OCI-LY3 (cell line): ENCODE data around the gene SPATA2L.

ENCODE experiments used
- EZH2phosphoT487 ChIP-seq: fragments of 200-600 bp; shearing (Covaris generic); IDR thresholded peaks from 2 replicates; pipeline ENCODE4 v1.6.1; 2018; ENCODE audit warnings: antibody characterized with exemption, mixed run types, low read depth
- TF ChIP-seq, protein P1 (sequence below): fragments of 200-600, 300-600 bp; sonication (generic); IDR thresholded peaks from 2 replicates; pipeline ENCODE4 v1.5.1; 2014; ENCODE audit warnings: antibody characterized with exemption, low read length, low read depth

DNA sequence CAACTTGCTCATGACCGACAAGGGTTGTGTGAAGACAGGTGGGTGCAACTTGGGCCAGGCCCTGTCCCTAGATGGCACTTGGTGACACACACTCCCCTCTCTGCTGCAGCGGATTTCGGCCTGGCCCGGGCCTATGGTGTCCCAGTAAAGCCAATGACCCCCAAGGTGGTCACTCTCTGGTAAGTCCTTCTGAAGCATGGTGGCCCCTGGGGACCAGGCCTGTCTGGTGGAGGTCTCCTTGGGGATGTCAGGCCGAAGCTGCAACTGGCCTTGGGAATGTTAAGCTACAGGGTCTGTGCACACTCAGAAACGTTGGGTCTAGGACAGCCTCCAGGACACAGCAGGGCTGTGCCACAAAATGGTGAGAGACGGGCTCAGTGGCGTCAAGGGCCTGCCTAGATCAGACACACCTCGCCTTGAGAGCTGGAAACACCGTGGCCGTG is 8.2 kb downstream of the SPATA2L start:
- TF ChIP-seq, protein P1, sequence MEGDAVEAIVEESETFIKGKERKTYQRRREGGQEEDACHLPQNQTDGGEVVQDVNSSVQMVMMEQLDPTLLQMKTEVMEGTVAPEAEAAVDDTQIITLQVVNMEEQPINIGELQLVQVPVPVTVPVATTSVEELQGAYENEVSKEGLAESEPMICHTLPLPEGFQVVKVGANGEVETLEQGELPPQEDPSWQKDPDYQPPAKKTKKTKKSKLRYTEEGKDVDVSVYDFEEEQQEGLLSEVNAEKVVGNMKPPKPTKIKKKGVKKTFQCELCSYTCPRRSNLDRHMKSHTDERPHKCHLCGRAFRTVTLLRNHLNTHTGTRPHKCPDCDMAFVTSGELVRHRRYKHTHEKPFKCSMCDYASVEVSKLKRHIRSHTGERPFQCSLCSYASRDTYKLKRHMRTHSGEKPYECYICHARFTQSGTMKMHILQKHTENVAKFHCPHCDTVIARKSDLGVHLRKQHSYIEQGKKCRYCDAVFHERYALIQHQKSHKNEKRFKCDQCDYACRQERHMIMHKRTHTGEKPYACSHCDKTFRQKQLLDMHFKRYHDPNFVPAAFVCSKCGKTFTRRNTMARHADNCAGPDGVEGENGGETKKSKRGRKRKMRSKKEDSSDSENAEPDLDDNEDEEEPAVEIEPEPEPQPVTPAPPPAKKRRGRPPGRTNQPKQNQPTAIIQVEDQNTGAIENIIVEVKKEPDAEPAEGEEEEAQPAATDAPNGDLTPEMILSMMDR = no peak
- no peak for TF ChIP-seq EZH2phosphoT487
